22Rv1 (cell line): ENCODE measurements around the gene DCC.

Experiments used
- H3K27ac ChIP-seq: fragments of 450-650 bp; 2 replicates; pipeline ENCODE4 v1.5.1; 2017
- CTCF ChIP-seq: fragments of 450-650 bp; IDR thresholded peaks from 2 replicates; pipeline ENCODE4 v1.5.1; 2017; ENCODE audit warnings: mild to moderate bottlenecking
- ZFX ChIP-seq: fragments of 450-650 bp; IDR thresholded peaks from 2 replicates; pipeline ENCODE4 v1.6.1; 2017; ENCODE audit warnings: antibody characterized with exemption, borderline replicate concordance

The DCC gene

GRCh38 chr18:53360501-53361443, 1020.8 kb downstream of the DCC start:
- TF ChIP-seq ZFX: no peak
- no peak for TF ChIP-seq CTCF
- H3K27ac ChIP-seq: no peak overlapping the region

- TF ChIP-seq CTCF (no peak), ZFX (no peak)
- no peak overlapping the region for H3K27ac ChIP-seq
These were observed 1035.6 kb downstream of the DCC start for GRCh38 chr18:53375621-53376020.

DNA sequence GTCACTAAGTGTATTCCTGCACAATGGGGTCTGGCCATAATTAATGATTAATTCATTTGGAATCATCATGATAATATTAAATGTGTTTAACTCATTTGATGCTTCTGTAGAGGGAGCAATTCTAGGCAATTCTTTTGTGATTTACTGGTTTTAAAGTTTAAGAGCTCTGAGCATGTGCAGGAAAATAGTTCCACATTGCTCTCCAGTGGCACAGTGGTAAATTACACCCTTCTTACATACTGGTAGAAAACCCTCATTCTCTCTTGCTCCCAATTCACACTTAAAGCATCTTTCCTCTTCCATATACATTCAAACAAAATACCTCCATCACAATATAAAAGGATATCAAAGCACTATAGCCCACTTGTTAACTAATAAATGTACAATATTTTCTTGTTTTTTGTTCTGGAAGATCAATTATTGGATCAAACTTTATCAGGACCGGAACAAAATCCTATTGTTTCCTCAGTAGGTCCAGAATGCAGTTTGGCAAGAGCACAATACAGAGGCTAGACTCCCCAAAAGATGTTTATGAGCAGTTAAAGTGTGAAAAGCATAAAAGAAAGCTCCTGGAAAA, 1040.2 kb downstream of the DCC start:
- no peak overlapping the region for H3K27ac ChIP-seq
- peak; percentile 81 for TF ChIP-seq CTCF
- TF ChIP-seq ZFX: no peak

- H3K27ac ChIP-seq: no peak overlapping the region
- TF ChIP-seq CTCF (no peak), ZFX (no peak)
These were observed 1042.9 kb downstream of the DCC start for GRCh38 chr18:53382870-53383269.

GRCh38 chr18:53385889-53386288, 1045.9 kb downstream of the DCC start:
- H3K27ac ChIP-seq: no peak overlapping the region
- TF ChIP-seq CTCF (no peak), ZFX (no peak)

DNA sequence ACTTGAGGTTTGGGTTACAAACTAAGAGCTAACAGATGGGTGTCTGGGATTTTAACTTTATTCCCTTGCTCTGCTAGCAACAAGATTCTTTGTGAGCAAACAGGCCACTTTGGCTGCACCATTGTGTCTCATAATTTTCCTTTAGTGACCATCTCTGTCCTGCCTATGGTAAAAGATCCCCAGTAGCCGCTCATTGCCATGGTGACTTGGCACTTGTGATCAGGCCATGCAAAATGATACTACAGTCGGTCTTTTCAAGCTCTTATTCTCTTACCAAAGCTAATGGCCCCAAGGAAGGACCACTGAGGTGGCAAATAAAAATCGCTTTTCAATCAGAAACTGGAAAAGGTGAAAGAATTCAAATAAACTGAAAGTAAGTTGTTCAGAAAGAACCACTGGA, 1047.6 kb downstream of the DCC start:
- no peak for TF ChIP-seq CTCF
- no peak for TF ChIP-seq ZFX
- H3K27ac ChIP-seq: no peak overlapping the region

DNA sequence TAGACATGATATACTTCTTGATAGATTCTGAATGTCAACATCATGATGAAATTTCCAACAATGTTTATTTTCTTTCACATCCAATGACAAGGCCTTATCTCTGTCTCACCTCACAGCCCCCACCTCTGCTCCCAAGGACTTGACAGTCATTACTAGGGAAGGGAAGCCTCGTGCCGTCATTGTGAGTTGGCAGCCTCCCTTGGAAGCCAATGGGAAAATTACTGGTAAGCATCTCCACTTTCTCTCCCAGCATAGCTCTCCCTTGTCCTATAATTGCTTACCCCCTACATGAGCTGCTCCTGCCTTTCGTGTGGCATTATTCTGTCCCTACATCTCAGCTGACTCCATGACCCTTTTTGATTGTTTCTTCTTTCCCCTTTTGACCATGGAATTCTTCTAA, 1062.7 kb downstream of the DCC start:
- TF ChIP-seq ZFX (no peak), CTCF (no peak)
- H3K27ac ChIP-seq: no peak overlapping the region
